ENCODE measurements around the gene NEK8.

GRCh38 chr17:28685366-28685765, 43.2 kb upstream of the NEK8 start:
- TF ChIP-seq EZH2 (IDR thresholded peaks at IDR 0.05; ENCODE audit: insufficient read depth, poor library complexity, severe bottlenecking): no peak
- no peak for TF ChIP-seq EZH2phosphoT487 (IDR thresholded peaks at IDR 0.05; ENCODE audit: insufficient read depth, low read depth)
